Right atrium auricular region (tissue), 2 donors: Measurements from ENCODE around the gene UBASH3B. TPM values are rescaled to one million over a fixed set of nuclear protein-coding genes. Genes with fewer than 3 reads are reported as not detected.

Experiments used
- DNase-seq: peaks from one replicate; pipeline ENCODE4 v3.0.0-alpha.2; 2019; ENCODE audit warnings: low spot score
- H3K27ac ChIP-seq, 2 donors: fragments of 200-600 bp; sonication (generic); 1 replicate in 1 of 2; 2 replicates in 1 of 2; pipeline ENCODE4 v1.5.1; 2016 to 2019
- H3K27me3 ChIP-seq, 2 donors: fragments of 200-600 bp; sonication (generic); one replicate each; pipeline versions ENCODE4 v1.5.1 to v1.6.0; 2017 to 2019
- H3K36me3 ChIP-seq: fragments of 200-600 bp; sonication (generic); one replicate; pipeline ENCODE4 v1.5.1; 2016
- H3K4me1 ChIP-seq, 2 donors: fragments of 200-600 bp; sonication (generic); one replicate each; pipeline versions ENCODE4 v1.5.1 to v1.6.0; 2017 to 2019
- H3K4me3 ChIP-seq, 2 donors: fragments of 200-600 bp; sonication (generic); 1 replicate in 1 of 2; 2 replicates in 1 of 2; pipeline ENCODE4 v1.5.1; 2017 to 2019; ENCODE audit warnings: mild to moderate bottlenecking in 1 of 2, moderate library complexity in 1 of 2
- H3K9me3 ChIP-seq, 2 donors: fragments of 200-600 bp; sonication (generic); one replicate each; pipeline ENCODE4 v1.5.1; 2019
- total RNA-seq, 2 donors: library from RNA; depleted of rRNA; stranded (reverse); fragments of >200 nt; gene quantifications; one replicate each; pipeline ENCODE4 v1.1.0, GENCODE V29; 2016
- TF ChIP-seq, protein P1 (sequence below), 2 donors: fragments of 200-600 bp; sonication (generic); IDR thresholded peaks; one replicate each; pipeline ENCODE4 v1.5.1; 2019; ENCODE audit warnings: antibody characterized with exemption in 2 of 2

The UBASH3B gene
- total RNA-seq, 2 donors from 2014 or later = 1.7 to 1.8 TPM

GRCh38 chr11:122755941-122756340, 100.4 kb downstream of the UBASH3B start:
- Histone ChIP-seq H3K4me3 (no peak overlapping the region), H3K4me1 (no peaks in the 10 kb centered on the region), H3K36me3 (no peaks in the 10 kb centered on the region), H3K27ac (no peak overlapping the region), H3K27me3 (no peaks in the 10 kb centered on the region), H3K9me3 (no peaks in the 10 kb centered on the region)
- DNase-seq = no peak
- TF ChIP-seq, protein P1, sequence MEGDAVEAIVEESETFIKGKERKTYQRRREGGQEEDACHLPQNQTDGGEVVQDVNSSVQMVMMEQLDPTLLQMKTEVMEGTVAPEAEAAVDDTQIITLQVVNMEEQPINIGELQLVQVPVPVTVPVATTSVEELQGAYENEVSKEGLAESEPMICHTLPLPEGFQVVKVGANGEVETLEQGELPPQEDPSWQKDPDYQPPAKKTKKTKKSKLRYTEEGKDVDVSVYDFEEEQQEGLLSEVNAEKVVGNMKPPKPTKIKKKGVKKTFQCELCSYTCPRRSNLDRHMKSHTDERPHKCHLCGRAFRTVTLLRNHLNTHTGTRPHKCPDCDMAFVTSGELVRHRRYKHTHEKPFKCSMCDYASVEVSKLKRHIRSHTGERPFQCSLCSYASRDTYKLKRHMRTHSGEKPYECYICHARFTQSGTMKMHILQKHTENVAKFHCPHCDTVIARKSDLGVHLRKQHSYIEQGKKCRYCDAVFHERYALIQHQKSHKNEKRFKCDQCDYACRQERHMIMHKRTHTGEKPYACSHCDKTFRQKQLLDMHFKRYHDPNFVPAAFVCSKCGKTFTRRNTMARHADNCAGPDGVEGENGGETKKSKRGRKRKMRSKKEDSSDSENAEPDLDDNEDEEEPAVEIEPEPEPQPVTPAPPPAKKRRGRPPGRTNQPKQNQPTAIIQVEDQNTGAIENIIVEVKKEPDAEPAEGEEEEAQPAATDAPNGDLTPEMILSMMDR (IDR thresholded peaks at IDR 0.05) = no peak

DNA sequence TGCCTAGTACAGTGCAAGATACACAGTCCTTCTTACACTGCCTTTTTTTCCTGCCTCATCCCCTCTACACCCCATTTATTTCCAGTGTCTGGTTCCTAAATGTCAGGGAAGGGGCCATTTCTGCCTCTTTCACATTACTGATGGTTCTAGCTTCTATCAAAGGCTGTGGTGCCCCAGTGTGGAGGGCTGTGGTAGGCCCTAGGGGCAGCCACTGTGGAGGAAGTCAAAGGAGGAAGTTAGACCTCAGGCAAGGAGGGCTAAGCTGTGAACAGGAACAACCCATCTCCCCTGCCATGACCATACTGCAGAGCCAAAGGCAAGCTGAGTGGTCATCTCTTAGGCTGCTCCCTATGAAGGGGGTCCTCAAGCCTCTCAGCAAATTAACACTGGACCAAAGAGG, 100.9 kb downstream of the UBASH3B start:
- H3K27ac ChIP-seq = no peak overlapping the region
- DNase-seq = peak; percentile 61
- H3K9me3 ChIP-seq = no peaks in the 10 kb centered on the region
- no peak overlapping the region for H3K4me3 ChIP-seq
- H3K36me3 ChIP-seq = no peaks in the 10 kb centered on the region
- TF ChIP-seq, protein P1 (IDR thresholded peaks at IDR 0.05) = no peak
- H3K4me1 ChIP-seq = no peaks in the 10 kb centered on the region
- no peaks in the 10 kb centered on the region for H3K27me3 ChIP-seq

- no peaks in the 10 kb centered on the region for H3K27me3 ChIP-seq
These were observed 101.7 kb downstream of the UBASH3B start for GRCh38 chr11:122757201-122757600.

DNA sequence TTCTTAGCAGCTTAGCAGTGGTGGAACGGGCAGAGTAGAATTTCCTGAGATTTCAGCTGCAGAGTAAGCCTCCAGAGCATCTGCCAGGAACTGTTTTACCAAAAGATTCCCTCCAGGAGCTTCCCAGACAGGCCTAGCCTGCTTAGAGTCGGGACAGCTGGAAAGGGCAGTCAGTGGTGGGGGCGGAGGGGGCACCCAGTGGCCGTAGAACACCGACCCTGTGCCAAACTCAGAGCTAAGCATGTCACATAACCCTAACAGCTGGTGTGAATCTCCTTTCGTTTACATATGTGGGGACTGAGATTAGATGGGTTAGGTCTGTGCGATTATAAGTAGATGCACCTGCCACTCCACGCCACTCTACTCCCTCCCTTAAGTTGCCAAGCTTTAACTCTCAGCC, 102.8 kb downstream of the UBASH3B start:
- TF ChIP-seq, protein P1 (IDR thresholded peaks at IDR 0.05) = no peak
- H3K27ac ChIP-seq = no peak overlapping the region
- H3K27me3 ChIP-seq = no peaks in the 10 kb centered on the region
- H3K4me1 ChIP-seq = no peaks in the 10 kb centered on the region
- no peak overlapping the region for H3K4me3 ChIP-seq
- no peaks in the 10 kb centered on the region for H3K9me3 ChIP-seq
- DNase-seq = no peak
- no peaks in the 10 kb centered on the region for H3K36me3 ChIP-seq

More at GRCh38 chr11:122757201-122757600, 101.7 kb downstream of the UBASH3B start:
- no peaks in the 10 kb centered on the region for H3K36me3 ChIP-seq
- H3K4me3 ChIP-seq = no peak overlapping the region
- TF ChIP-seq, protein P1 (IDR thresholded peaks at IDR 0.05) = no peak
- no peak for DNase-seq
- H3K9me3 ChIP-seq = no peaks in the 10 kb centered on the region
- no peak overlapping the region for H3K27ac ChIP-seq
- no peaks in the 10 kb centered on the region for H3K4me1 ChIP-seq

- DNase-seq = no peak
- Histone ChIP-seq H3K4me1 (no peaks in the 10 kb centered on the region), H3K36me3 (no peaks in the 10 kb centered on the region), H3K9me3 (no peaks in the 10 kb centered on the region), H3K27me3 (no peaks in the 10 kb centered on the region), H3K4me3 (no peak overlapping the region), H3K27ac (no peak overlapping the region)
- TF ChIP-seq, protein P1 (IDR thresholded peaks at IDR 0.05) = no peak
These were observed 103.5 kb downstream of the UBASH3B start for GRCh38 chr11:122758974-122759373.

DNA sequence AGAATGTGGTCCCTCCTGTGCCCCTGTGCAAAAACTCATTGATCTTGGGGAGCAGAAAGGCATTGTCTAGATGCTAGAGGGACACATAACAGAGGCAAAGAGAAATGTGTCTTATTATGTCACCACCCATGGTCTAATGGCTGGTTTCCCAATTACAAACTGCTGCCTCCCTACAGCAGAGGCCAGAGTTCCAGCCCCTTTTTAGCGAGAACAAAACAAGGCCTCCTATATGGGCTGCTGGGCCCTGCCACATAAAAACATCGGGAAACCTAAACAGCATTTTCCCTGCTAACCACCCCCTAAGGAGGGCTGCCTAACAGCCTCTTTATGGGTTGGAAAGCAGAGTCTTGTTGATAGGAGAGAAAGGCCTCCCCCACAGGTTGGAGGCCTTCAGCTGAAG, 107.6 kb downstream of the UBASH3B start:
- H3K27me3 ChIP-seq = no peaks in the 10 kb centered on the region
- H3K36me3 ChIP-seq = no peaks in the 10 kb centered on the region
- no peak overlapping the region for H3K4me3 ChIP-seq
- no peak overlapping the region for H3K27ac ChIP-seq
- TF ChIP-seq, protein P1 (IDR thresholded peaks at IDR 0.05) = no peak
- no peak for DNase-seq
- H3K9me3 ChIP-seq = no peaks in the 10 kb centered on the region
- H3K4me1 ChIP-seq = no peaks in the 10 kb centered on the region
